Caco-2 (cell line): ENCODE measurements around the gene REL. TPM values are rescaled to one million over a fixed set of nuclear protein-coding genes. Genes with fewer than 3 reads are reported as not detected.

ENCODE experiments used
- BruUV-seq: library from RNA; stranded (reverse); fragments of 400-500 nt; replicated peaks from 2 replicates; lab custom pipeline; 2021; lab: Mats Ljungman, UMichigan
- CTCF ChIA-PET: fragments of 300-600 bp; sonication (Branson Sonifier 250); formaldehyde crosslinking; loops from one replicate; lab custom pipeline; 2022; ENCODE audit warnings: antibody characterized with exemption; lab: Charles Lee
- POLR2A ChIA-PET: fragments of 300-600 bp; sonication (Branson Sonifier 250); formaldehyde crosslinking; loops from one replicate; lab custom pipeline; 2022; ENCODE audit warnings: antibody characterized with exemption; lab: Charles Lee
- DNase-seq, 2 experiments: peaks; one replicate each; pipeline versions ENCODE4 v3.0.0 to v3.0.0-alpha.2; 2020 to 2022
- H3K27me3 ChIP-seq: replicated peaks from 2 replicates; pipeline ENCODE4 v1.6.0; 2011; ENCODE audit warnings: low read length; ENCODE audit not compliant: control insufficient read depth, insufficient read depth
- H3K36me3 ChIP-seq: 2 replicates; pipeline ENCODE4 v1.5.1; 2011; ENCODE audit warnings: low read length; ENCODE audit not compliant: control insufficient read depth, insufficient read depth
- H3K4me1 ChIP-seq: fragments of 250-450 bp; sonication (Bioruptor Pico); 2 replicates; pipeline ENCODE4 v1.5.1; 2020; ENCODE audit warnings: mild to moderate bottlenecking
- H3K4me3 ChIP-seq: 2 replicates; pipeline ENCODE4 v1.5.1; 2011; ENCODE audit warnings: low read depth, mild to moderate bottlenecking, control low read depth, low read length
- H3K9me3 ChIP-seq: fragments of 250-450 bp; sonication (Bioruptor Pico); 2 replicates; pipeline ENCODE4 v1.5.1; 2020; ENCODE audit warnings: mild to moderate bottlenecking, moderate library complexity
- H3K27ac Mint-ChIP-seq: one replicate; pipeline ENCODE4 v1.8.0; 2022; ENCODE audit warnings: mixed read lengths; ENCODE audit not compliant: unreplicated experiment
- H3K27me3 Mint-ChIP-seq: one replicate; pipeline ENCODE4 v1.8.0; 2022; ENCODE audit warnings: mixed read lengths; ENCODE audit not compliant: insufficient read depth, unreplicated experiment
- H3K36me3 Mint-ChIP-seq: one replicate; pipeline ENCODE4 v1.8.0; 2022; ENCODE audit warnings: mild to moderate bottlenecking, mixed read lengths; ENCODE audit not compliant: insufficient read depth, unreplicated experiment
- H3K4me1 Mint-ChIP-seq: one replicate; pipeline ENCODE4 v1.8.0; 2022; ENCODE audit warnings: low read depth, mixed read lengths; ENCODE audit not compliant: unreplicated experiment
- H3K4me3 Mint-ChIP-seq: one replicate; pipeline ENCODE4 v1.8.0; 2022; ENCODE audit warnings: mild to moderate bottlenecking, moderate library complexity, mixed read lengths; ENCODE audit not compliant: unreplicated experiment
- H3K9me3 Mint-ChIP-seq: one replicate; pipeline ENCODE4 v1.8.0; 2022; ENCODE audit warnings: mixed read lengths; ENCODE audit not compliant: unreplicated experiment
- CTCF ChIP-seq, 2 experiments: fragments of 200-600 bp in 1 of 2; IDR thresholded peaks; 1 replicate in 1 of 2; 2 replicates in 1 of 2; pipeline versions ENCODE4 v1.5.1 to v1.8.0; 2011 to 2022; ENCODE audit warnings: antibody characterized with exemption in 1 of 2, control low read depth in 1 of 2, inconsistent platforms in 1 of 2, low read depth in 1 of 2, low read length in 1 of 2, mild to moderate bottlenecking in 1 of 2, moderate library complexity in 1 of 2; ENCODE audit not compliant: insufficient read depth in 1 of 2, severe bottlenecking in 1 of 2, unreplicated experiment in 1 of 2
- intact Hi-C: fragments of 100-400 bp; cut with micrococcal nuclease; formaldehyde crosslinking; loops from one replicate; pipeline ENCODE4 v1.10.0; 2022; ENCODE audit not compliant: unreplicated experiment
- total RNA-seq: library from RNA; stranded (reverse); gene quantifications from 2 replicates; pipeline ENCODE4 v1.2.3, GENCODE V29; 2022

Gene REL
- total RNA-seq, 1 experiment from 2014 or later = 12.2 TPM

DNA sequence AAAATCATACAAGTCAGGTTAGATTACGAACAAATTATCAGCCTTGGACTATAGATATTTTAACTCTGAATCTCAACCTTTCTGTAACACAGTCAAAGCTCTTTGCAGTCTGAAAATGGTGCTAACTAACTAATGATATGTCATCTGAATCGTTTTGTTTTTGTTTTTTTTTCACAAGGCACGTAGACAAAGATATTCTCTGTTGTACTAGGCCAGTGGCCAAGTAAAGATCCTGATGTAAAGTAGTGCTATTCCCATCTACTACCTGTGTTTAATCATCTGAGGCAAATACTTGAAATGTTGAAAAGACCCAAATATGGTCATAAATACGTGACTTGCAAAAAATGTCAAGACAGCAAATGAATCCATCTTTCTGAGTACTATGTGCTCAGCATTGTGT is 65.7 kb downstream of the REL start:
- no peak for TF ChIP-seq CTCF (IDR thresholded peaks at IDR 0.05; ENCODE audit: insufficient read depth in 1 of 2, low read depth in 1 of 2, low read length in 1 of 2, severe bottlenecking in 1 of 2, unreplicated experiment in 1 of 2)
- no peaks in the 10 kb centered on the region for H3K36me3 ChIP-seq
- no peaks in the 10 kb centered on the region for H3K9me3 ChIP-seq
- DNase-seq = no peak
- no peaks in the 10 kb centered on the region for H3K4me1 ChIP-seq
- BruUV-seq = no TSS peak
- intact Hi-C loops = no loop called here
- Mint-ChIP-seq H3K4me3 (no peak overlapping the region), H3K27ac (no peak overlapping the region), H3K36me3 (peaks cover 5% of the 10 kb centered on the region), H3K27me3 (no peaks in the 10 kb centered on the region), H3K4me1 (no peaks in the 10 kb centered on the region), H3K9me3 (no peaks in the 10 kb centered on the region)
- no peaks in the 10 kb centered on the region for H3K27me3 ChIP-seq
- CTCF ChIA-PET = no interaction called here
- H3K4me3 ChIP-seq = no peak overlapping the region
- POLR2A ChIA-PET = no interaction called here

DNA sequence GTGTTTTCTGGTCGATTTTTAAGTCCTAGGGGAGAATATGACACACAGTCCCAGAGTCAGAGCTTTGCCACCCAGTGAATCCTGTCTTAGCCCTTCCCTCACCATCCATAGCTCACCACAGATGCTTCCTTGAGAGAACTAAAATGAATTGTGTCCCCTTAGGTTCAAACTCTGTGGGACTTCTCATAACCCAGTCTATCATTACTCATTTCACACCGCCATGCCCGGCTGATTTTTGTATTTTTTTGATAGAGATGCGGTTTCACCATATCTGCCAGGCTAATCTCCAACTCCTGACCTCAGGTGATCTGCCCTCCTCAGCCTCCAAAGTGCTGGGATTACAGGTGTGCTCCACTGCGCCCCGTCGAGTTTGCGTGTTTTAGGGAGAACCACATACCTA is 66.8 kb downstream of the REL start:
- ChIA-PET CTCF (no interaction called here), POLR2A (no interaction called here)
- peaks cover 5% of the 10 kb centered on the region for H3K36me3 Mint-ChIP-seq
- H3K27me3 Mint-ChIP-seq = no peaks in the 10 kb centered on the region
- no peak overlapping the region for H3K4me3 ChIP-seq
- no peak overlapping the region for H3K27ac Mint-ChIP-seq
- H3K4me1 Mint-ChIP-seq = no peaks in the 10 kb centered on the region
- no peaks in the 10 kb centered on the region for H3K36me3 ChIP-seq
- TF ChIP-seq CTCF (IDR thresholded peaks at IDR 0.05; ENCODE audit: insufficient read depth in 1 of 2, low read depth in 1 of 2, low read length in 1 of 2, severe bottlenecking in 1 of 2, unreplicated experiment in 1 of 2) = no peak
- no peaks in the 10 kb centered on the region for H3K27me3 ChIP-seq
- intact Hi-C loops = no loop called here
- H3K9me3 Mint-ChIP-seq = no peaks in the 10 kb centered on the region
- DNase-seq = no peak
- no peaks in the 10 kb centered on the region for H3K4me1 ChIP-seq
- H3K9me3 ChIP-seq = no peaks in the 10 kb centered on the region
- BruUV-seq = no TSS peak
- no peak overlapping the region for H3K4me3 Mint-ChIP-seq

GRCh38 chr2:60948926-60949579 is 67.7 kb downstream of the REL start:
- no peaks in the 10 kb centered on the region for H3K9me3 ChIP-seq
- Mint-ChIP-seq H3K4me1 (no peaks in the 10 kb centered on the region), H3K27me3 (no peaks in the 10 kb centered on the region), H3K36me3 (peaks cover 5% of the 10 kb centered on the region), H3K9me3 (no peaks in the 10 kb centered on the region), H3K4me3 (no peak overlapping the region), H3K27ac (no peak overlapping the region)
- no peak for TF ChIP-seq CTCF (IDR thresholded peaks at IDR 0.05; ENCODE audit: insufficient read depth in 1 of 2, low read depth in 1 of 2, low read length in 1 of 2, severe bottlenecking in 1 of 2, unreplicated experiment in 1 of 2)
- no TSS peak for BruUV-seq
- no peak overlapping the region for H3K4me3 ChIP-seq
- no peaks in the 10 kb centered on the region for H3K4me1 ChIP-seq
- intact Hi-C loops = no loop called here
- ChIA-PET POLR2A (no interaction called here), CTCF (interaction anchor here (0.6 kb wide), 1 partner anchor 25 kb away, joined by 4 read pairs; no protein-coding TSS in a partner anchor)
- no peaks in the 10 kb centered on the region for H3K27me3 ChIP-seq
- no peaks in the 10 kb centered on the region for H3K36me3 ChIP-seq
- DNase-seq = no peak
